Measurements from ENCODE around the gene PTX4. TPM values are rescaled to one million over a fixed set of nuclear protein-coding genes. Genes with fewer than 3 reads are reported as not detected.
A peak's percentile ranks its signal among the peaks of the same experiment; 100 is the strongest.
"Not testable (repeated sequence)": the region's sequence is repeated elsewhere in the genome, so short reads cannot be mapped to it uniquely, and the experiment has no call there.

The PTX4 gene
- total RNA-seq, 1 donor from 2014 or later = not detected

GRCh38 chr16:1472974-1473373, 15.8 kb downstream of the PTX4 start:
- POLR2A ChIA-PET = interaction anchor here (0.6 to 3.7 kb wide), 3 partner anchors 14 to 139 kb away, joined by 3 to 23 read pairs (median 3); partner anchors contain the start of genes IFT140 and TELO2
- TF ChIP-seq CTCF (IDR thresholded peaks at IDR 0.05) = no peak
- Mint-ChIP-seq H3K36me3 (ENCODE audit: low read depth) (peaks cover 17% of the 10 kb centered on the region), H3K27me3 (no peaks in the 10 kb centered on the region), H3K4me3 (peak overlapping the region; percentile 59), H3K27ac (peak overlapping the region; percentile 64), H3K4me1 (peaks cover 59% of the 10 kb centered on the region), H3K9me3 (no peaks in the 10 kb centered on the region)
- intact Hi-C loops (cut with micrococcal nuclease) = no loop called here
- DNase-seq = no peak
- ATAC-seq (ENCODE audit: low read depth) = no peak
- CTCF ChIA-PET = no interaction called here

GRCh38 chr16:1471569-1472194, 17.1 kb downstream of the PTX4 start:
- peaks cover 26% of the 10 kb centered on the region for H3K36me3 Mint-ChIP-seq (ENCODE audit: low read depth)
- peak overlapping the region; percentile 91 for H3K27ac Mint-ChIP-seq
- H3K9me3 Mint-ChIP-seq = no peaks in the 10 kb centered on the region
- no peaks in the 10 kb centered on the region for H3K27me3 Mint-ChIP-seq
- peaks cover 65% of the 10 kb centered on the region for H3K4me1 Mint-ChIP-seq
- POLR2A ChIA-PET = interaction anchor here (0.5 to 3.7 kb wide), 6 partner anchors 12 to 140 kb away, joined by 3 to 30 read pairs (median 9); partner anchors contain the start of genes CRAMP1, IFT140, TELO2 and UQCC4
- DNase-seq (no peak), ATAC-seq (ENCODE audit: low read depth) (no peak)
- TF ChIP-seq CTCF (IDR thresholded peaks at IDR 0.05) = no peak
- peak overlapping the region; percentile 68 for H3K4me3 Mint-ChIP-seq
- intact Hi-C loops (cut with micrococcal nuclease) = no loop called here
- CTCF ChIA-PET = interaction anchor here (0.9 kb wide), 1 partner anchor 252 kb away, joined by 3 read pairs; no protein-coding TSS in a partner anchor

- CTCF ChIA-PET = no interaction called here
- peaks cover 61% of the 10 kb centered on the region for H3K4me1 Mint-ChIP-seq
- peak overlapping the region; percentile 68 for H3K4me3 Mint-ChIP-seq
- POLR2A ChIA-PET = interaction anchor here (1.0 to 3.7 kb wide), 5 partner anchors 10 to 50 kb away, joined by 3 to 30 read pairs (median 13); partner anchors contain the start of genes TELO2 and UQCC4
- H3K36me3 Mint-ChIP-seq (ENCODE audit: low read depth) = peaks cover 26% of the 10 kb centered on the region
- intact Hi-C loops (cut with micrococcal nuclease) = no loop called here
- H3K27me3 Mint-ChIP-seq = no peaks in the 10 kb centered on the region
- no peak for TF ChIP-seq CTCF (IDR thresholded peaks at IDR 0.05)
- peak overlapping the region; percentile 91 for H3K27ac Mint-ChIP-seq
- H3K9me3 Mint-ChIP-seq = no peaks in the 10 kb centered on the region
- ATAC-seq (ENCODE audit: low read depth) (no peak), DNase-seq (no peak)
These were observed 18.1 kb downstream of the PTX4 start for GRCh38 chr16:1470481-1471251.

GRCh38 chr16:1469693-1470201, 19.0 kb downstream of the PTX4 start:
- Mint-ChIP-seq H3K27me3 (no peaks in the 10 kb centered on the region), H3K4me3 (peak overlapping the region; percentile 72), H3K4me1 (peaks cover 57% of the 10 kb centered on the region), H3K9me3 (no peaks in the 10 kb centered on the region), H3K36me3 (ENCODE audit: low read depth) (peaks cover 30% of the 10 kb centered on the region), H3K27ac (peak overlapping the region; percentile 91)
- intact Hi-C loops (cut with micrococcal nuclease) = no loop called here
- TF ChIP-seq CTCF (IDR thresholded peaks at IDR 0.05) = no peak
- ChIA-PET POLR2A (interaction anchor here (1.0 to 3.7 kb wide), 3 partner anchors 11 to 49 kb away, joined by 3 to 30 read pairs (median 13); partner anchors contain the start of gene UQCC4), CTCF (no interaction called here)
- peak; percentile 58 for ATAC-seq (ENCODE audit: low read depth)
- DNase-seq = no peak

GRCh38 chr16:1469141-1469540, 19.6 kb downstream of the PTX4 start:
- POLR2A ChIA-PET = interaction anchor here (0.7 to 3.7 kb wide), 2 partner anchors 10 to 217 kb away, joined by 4 to 30 read pairs; no protein-coding TSS in a partner anchor
- ATAC-seq (ENCODE audit: low read depth); DNase-seq; H3K4me3 Mint-ChIP-seq; H3K27me3 Mint-ChIP-seq; CTCF ChIA-PET; H3K9me3 Mint-ChIP-seq; intact Hi-C loops (cut with micrococcal nuclease): not testable (repeated sequence)
- Mint-ChIP-seq H3K4me1 (peaks cover 55% of the 10 kb centered on the region), H3K36me3 (ENCODE audit: low read depth) (peaks cover 36% of the 10 kb centered on the region), H3K27ac (peak overlapping the region; percentile 91)

Data from activated B cell treated with CpG ODN at 0.5 μM for 24 hours (primary cell).